SK-N-SH (cell line): ENCODE results near the gene NKAIN4. TPM values are rescaled to one million over a fixed set of nuclear protein-coding genes. Genes with fewer than 3 reads are reported as not detected.

Source experiments
- CTCF ChIA-PET: fragments of 300-600, 350-600 bp; formaldehyde crosslinking; extraction: SDS; loops from one replicate; lab custom pipeline; 2021; lab: Yijun Ruan, JAX
- POLR2A ChIA-PET: fragments of 350-600 bp; sonication (Branson Sonifier 250); formaldehyde crosslinking; extraction: SDS; loops from one replicate; lab custom pipeline; 2020; ENCODE audit warnings: antibody characterized with exemption, inconsistent platforms; lab: Yijun Ruan, JAX
- DNase-seq: peaks from one replicate; pipeline ENCODE4 v3.0.0; 2012
- H2AFZ ChIP-seq: fragments of 200-600 bp; sonication (generic); 2 replicates; pipeline ENCODE4 v1.8.1; 2016; ENCODE audit warnings: antibody characterized with exemption, mild to moderate bottlenecking, low read depth
- H3F3A ChIP-seq: fragments of 200-600 bp; sonication (generic); replicated peaks from 2 replicates; pipeline ENCODE3; 2016; ENCODE audit warnings: antibody characterized with exemption, mild to moderate bottlenecking; ENCODE audit not compliant: insufficient read depth
- H3K27ac ChIP-seq, 2 experiments: fragments of 200-500 bp in 1 of 2; fragments of 200-600 bp in 1 of 2; sonication (Bioruptor generic) in 1 of 2; sonication (generic), shearing (Covaris generic) in 1 of 2; 2 replicates each; pipeline versions ENCODE4 v1.5.1 to v1.6.1; 2014 to 2016; ENCODE audit warnings: low read depth in 2 of 2, inconsistent platforms in 1 of 2, low read length in 1 of 2, mild to moderate bottlenecking in 1 of 2, mixed read lengths in 1 of 2
- H3K27me3 ChIP-seq: fragments of 200-600 bp; sonication (generic), shearing (Covaris generic); 2 replicates; pipeline ENCODE4 v1.6.1; 2016; ENCODE audit warnings: mixed run types; ENCODE audit not compliant: insufficient read depth
- H3K36me3 ChIP-seq, 2 experiments: fragments of 200-500 bp in 1 of 2; fragments of 200-600 bp in 1 of 2; sonication (Bioruptor generic) in 1 of 2; sonication (generic) in 1 of 2; replicated peaks in 1 of 2; 2 replicates each; pipeline versions ENCODE3 to v1.5.1; 2014 to 2016; ENCODE audit warnings: low read length in 1 of 2, mild to moderate bottlenecking in 1 of 2; ENCODE audit not compliant: insufficient read depth in 2 of 2, control insufficient read depth in 1 of 2
- H3K4me1 ChIP-seq, 2 experiments: fragments of 200-500 bp in 1 of 2; fragments of 200-600 bp in 1 of 2; sonication (Bioruptor generic) in 1 of 2; sonication (generic), shearing (Covaris generic) in 1 of 2; 2 replicates each; pipeline versions ENCODE4 v1.5.1 to v1.6.1; 2014 to 2016; ENCODE audit warnings: low read depth in 1 of 2, low read length in 1 of 2, mixed run types in 1 of 2; ENCODE audit not compliant: insufficient read depth in 2 of 2, control insufficient read depth in 1 of 2
- H3K4me2 ChIP-seq: fragments of 200-600 bp; sonication (generic), shearing (Covaris generic); 2 replicates; pipeline ENCODE4 v1.6.1; 2017; ENCODE audit warnings: mixed run types
- H3K4me3 ChIP-seq, 2 experiments: fragments of 200-500 bp in 1 of 2; fragments of 200-600 bp in 1 of 2; sonication (Bioruptor generic) in 1 of 2; sonication (generic), shearing (Covaris generic) in 1 of 2; 2 replicates each; pipeline versions ENCODE4 v1.5.1 to v1.8.1; 2014 to 2016; ENCODE audit warnings: low read depth in 2 of 2, inconsistent platforms in 1 of 2, low read length in 1 of 2, mild to moderate bottlenecking in 1 of 2, mixed read lengths in 1 of 2, moderate library complexity in 1 of 2
- H3K79me2 ChIP-seq: fragments of 200-600 bp; sonication (generic); 2 replicates; pipeline ENCODE4 v1.8.1; 2017; ENCODE audit warnings: mild to moderate bottlenecking; ENCODE audit not compliant: insufficient read depth
- H3K9ac ChIP-seq: fragments of 200-600 bp; sonication (generic); 2 replicates; pipeline ENCODE4 v1.6.1; 2017; ENCODE audit warnings: mixed run types
- H3K9me2 ChIP-seq: fragments of 200-600 bp; sonication (generic); 2 replicates; pipeline ENCODE4 v1.6.1; 2017; ENCODE audit warnings: mixed run types
- H3K9me3 ChIP-seq: fragments of 200-600 bp; sonication (generic); 2 replicates; pipeline ENCODE4 v1.6.1; 2017; ENCODE audit warnings: mixed run types, mild to moderate bottlenecking, moderate library complexity
- H4K20me1 ChIP-seq: fragments of 200-600 bp; sonication (generic); 2 replicates; pipeline ENCODE4 v1.6.1; 2017; ENCODE audit warnings: mild to moderate bottlenecking, mixed run types; ENCODE audit not compliant: insufficient read depth
- CTCF ChIP-seq: fragments of 200-600 bp; sonication (generic); IDR thresholded peaks from 2 replicates; pipeline ENCODE4 v1.6.1; 2017; ENCODE audit warnings: antibody characterized with exemption, mild to moderate bottlenecking, moderate library complexity
- ELF1 ChIP-seq: IDR thresholded peaks from 2 replicates; pipeline ENCODE4 v1.4.0; 2012
- EP300 ChIP-seq, 2 experiments: IDR thresholded peaks; 2 replicates each; pipeline versions ENCODE4 v1.4.0 to v1.6.1; 2012; ENCODE audit warnings: borderline replicate concordance in 1 of 2, low read depth in 1 of 2, low read length in 1 of 2
- FOSL2 ChIP-seq: IDR thresholded peaks from 2 replicates; pipeline ENCODE4 v1.4.0; 2012; ENCODE audit warnings: low read depth, mild to moderate bottlenecking, moderate library complexity, borderline replicate concordance
- FOXJ3 ChIP-seq: sonication (generic); formaldehyde crosslinking; IDR thresholded peaks from 2 replicates; pipeline ENCODE4 v1.5.1; 2020; ENCODE audit warnings: mild to moderate bottlenecking, missing genetic modification reagents
- GABPA ChIP-seq: IDR thresholded peaks from 2 replicates; pipeline ENCODE4 v1.4.0; 2012; ENCODE audit warnings: low read depth, mild to moderate bottlenecking
- NFIC ChIP-seq: IDR thresholded peaks from 2 replicates; pipeline ENCODE4 v1.4.0; 2012; ENCODE audit warnings: borderline replicate concordance
- NRF1 ChIP-seq: IDR thresholded peaks from 2 replicates; pipeline ENCODE4 v1.6.1; 2012; ENCODE audit warnings: low read depth, mild to moderate bottlenecking, low read length
- RCOR1 ChIP-seq: fragments of 150-350 bp; IDR thresholded peaks from 2 replicates; pipeline ENCODE4 v1.6.1; 2017; ENCODE audit warnings: antibody characterized with exemption, low read length
- REST ChIP-seq: IDR thresholded peaks from 2 replicates; pipeline ENCODE4 v1.6.1; 2012; ENCODE audit warnings: mild to moderate bottlenecking, low read depth, low read length, moderate library complexity
- RXRA ChIP-seq: IDR thresholded peaks from 2 replicates; pipeline ENCODE4 v1.4.0; 2012; ENCODE audit warnings: low read depth, mild to moderate bottlenecking, borderline replicate concordance
- USF2 ChIP-seq: fragments of 150-350 bp; IDR thresholded peaks from 2 replicates; pipeline ENCODE4 v1.6.1; 2017; ENCODE audit warnings: antibody characterized with exemption, low read length, low read depth, borderline replicate concordance
- YY1 ChIP-seq: IDR thresholded peaks from 2 replicates; pipeline ENCODE4 v1.4.0; 2012; ENCODE audit warnings: low read depth, mild to moderate bottlenecking
- ZBTB33 ChIP-seq: IDR thresholded peaks from 2 replicates; pipeline ENCODE4 v1.4.0; 2012; ENCODE audit warnings: low read depth, borderline replicate concordance
- WGBS: methylation state at CpG from one replicate; pipeline ENCODE4 v1.1.6; 2017; ENCODE audit warnings: low lambda C conversion rate; 5-methylcytosine and 5-hydroxymethylcytosine counted together
- polyA plus RNA-seq, 3 experiments: library from polyadenylated mRNA; depleted of rRNA; stranded (reverse); fragments of >200 nt; gene quantifications; 2 replicates each; pipeline ENCODE4 v1.2.3, GENCODE V29; 2012

Gene NKAIN4
- polyA plus RNA-seq, 1 of the 3 experiments (the other 2 are of a cell fraction), result not detected

GRCh38 chr20:63234693-63235398 lies 19.4 kb downstream of the NKAIN4 start:
- no peak for DNase-seq
- H3K27ac ChIP-seq, result no peak overlapping the region
- TF ChIP-seq REST (no peak), FOSL2 (no peak), FOXJ3 (CRISPR knock-in tag) (no peak), RXRA (no peak), EP300 (IDR thresholded peaks at IDR 0.05; ENCODE audit: borderline replicate concordance in 1 of 2, low read depth in 1 of 2, low read length in 1 of 2) (no peak), CTCF (no peak), YY1 (no peak), ZBTB33 (no peak), GABPA (no peak), RCOR1 (no peak), NRF1 (no peak), NFIC (no peak), USF2 (no peak), ELF1 (no peak)
- TF ChIP-seq, all 33 proteins: peak for 0
- Histone ChIP-seq H2AFZ (no peak overlapping the region), H3K4me2 (no peak overlapping the region), H3K9ac (no peak overlapping the region), H3K36me3 (no peaks in the 10 kb centered on the region), H3K4me3 (no peak overlapping the region), H3K79me2 (no peaks in the 10 kb centered on the region), H3K9me3 (no peaks in the 10 kb centered on the region), H3F3A (no peaks in the 10 kb centered on the region), H3K9me2 (no peaks in the 10 kb centered on the region), H4K20me1 (no peaks in the 10 kb centered on the region), H3K27me3 (no peaks in the 10 kb centered on the region), H3K4me1 (peaks cover 4 to 5% of the 10 kb centered on the region in 2 experiments; a peak in 1 of 4 replicates)
- 67% methylated on average over 16 of the region's 20 CpGs for WGBS
- POLR2A ChIA-PET, result no interaction called here
- CTCF ChIA-PET, result interaction anchor here (0.9 to 15.6 kb wide), 3 partner anchors 10 to 179 kb away, joined by 4 to 168 read pairs (median 4); no protein-coding TSS in a partner anchor
